Hematopoietic multipotent progenitor cell (in vitro differentiated cells): ENCODE data around the gene ENTPD5. TPM values are rescaled to one million over a fixed set of nuclear protein-coding genes. Genes with fewer than 3 reads are reported as not detected.

Experiments
- DNase-seq, 3 donors: peaks; one replicate each; pipeline ENCODE4 v3.0.0-alpha.2; 2011 to 2015; ENCODE audit warnings: low read depth in 2 of 3, low spot score in 2 of 3
- total RNA-seq: library from RNA; depleted of rRNA; stranded (reverse); fragments of >200 nt; gene quantifications from one replicate; pipeline ENCODE4 v1.2.3, GENCODE V29; 2012

ENTPD5 gene, protein sequence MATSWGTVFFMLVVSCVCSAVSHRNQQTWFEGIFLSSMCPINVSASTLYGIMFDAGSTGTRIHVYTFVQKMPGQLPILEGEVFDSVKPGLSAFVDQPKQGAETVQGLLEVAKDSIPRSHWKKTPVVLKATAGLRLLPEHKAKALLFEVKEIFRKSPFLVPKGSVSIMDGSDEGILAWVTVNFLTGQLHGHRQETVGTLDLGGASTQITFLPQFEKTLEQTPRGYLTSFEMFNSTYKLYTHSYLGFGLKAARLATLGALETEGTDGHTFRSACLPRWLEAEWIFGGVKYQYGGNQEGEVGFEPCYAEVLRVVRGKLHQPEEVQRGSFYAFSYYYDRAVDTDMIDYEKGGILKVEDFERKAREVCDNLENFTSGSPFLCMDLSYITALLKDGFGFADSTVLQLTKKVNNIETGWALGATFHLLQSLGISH
- 7.3 TPM for total RNA-seq

DNA sequence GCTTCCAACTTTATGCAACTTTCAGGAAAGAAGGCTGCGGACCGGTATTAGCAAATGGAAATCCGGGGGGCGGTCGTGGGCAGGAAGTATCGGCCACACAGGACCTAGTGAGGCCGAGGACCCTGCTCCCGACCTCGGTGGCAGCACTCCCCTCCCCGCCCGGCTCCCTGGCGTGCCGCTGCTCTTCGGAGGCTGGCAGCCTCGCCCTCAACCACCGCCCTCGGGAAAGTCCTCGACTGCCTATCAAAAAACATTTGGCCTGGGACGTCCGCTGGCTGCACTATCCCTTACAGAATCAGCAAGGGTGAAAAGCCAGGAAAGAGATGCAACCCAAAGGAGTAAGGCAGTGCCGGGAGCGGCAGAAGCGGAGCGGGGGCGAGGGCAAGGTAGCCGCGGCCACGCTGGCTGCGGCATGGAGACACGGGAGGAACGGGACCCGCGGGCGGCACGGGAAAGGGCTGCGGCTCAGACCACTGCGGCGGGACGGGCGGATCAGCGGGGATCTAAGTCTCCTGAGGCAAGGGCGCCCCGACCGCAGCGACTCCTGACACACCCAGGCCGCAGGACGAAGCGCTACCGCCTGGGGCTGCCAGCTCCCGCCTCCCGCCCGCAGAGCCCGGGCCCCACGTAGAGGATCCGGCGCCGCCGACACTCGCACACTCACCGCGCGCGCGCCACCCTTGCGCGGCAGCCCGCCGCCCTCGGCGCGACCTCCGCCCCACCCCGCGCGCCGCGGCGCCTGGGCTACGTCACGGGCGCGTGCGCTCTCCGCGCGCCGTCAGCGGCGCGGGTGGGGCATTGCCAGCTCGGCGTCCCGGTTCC is at the start of gene ENTPD5, which contains the start of gene BBOF1:
Gene ENTPD5 (minus strand): TSS at position 703 of the 822 bp plus-strand sequence. CDS start 31,186 bp downstream, outside the sequence.
Gene BBOF1 (plus strand): TSS at position 764 of the 822 bp plus-strand sequence. CDS start 130 bp downstream, outside the sequence.
- peak; percentile 83 to 91 (median 91) for DNase-seq

DNA sequence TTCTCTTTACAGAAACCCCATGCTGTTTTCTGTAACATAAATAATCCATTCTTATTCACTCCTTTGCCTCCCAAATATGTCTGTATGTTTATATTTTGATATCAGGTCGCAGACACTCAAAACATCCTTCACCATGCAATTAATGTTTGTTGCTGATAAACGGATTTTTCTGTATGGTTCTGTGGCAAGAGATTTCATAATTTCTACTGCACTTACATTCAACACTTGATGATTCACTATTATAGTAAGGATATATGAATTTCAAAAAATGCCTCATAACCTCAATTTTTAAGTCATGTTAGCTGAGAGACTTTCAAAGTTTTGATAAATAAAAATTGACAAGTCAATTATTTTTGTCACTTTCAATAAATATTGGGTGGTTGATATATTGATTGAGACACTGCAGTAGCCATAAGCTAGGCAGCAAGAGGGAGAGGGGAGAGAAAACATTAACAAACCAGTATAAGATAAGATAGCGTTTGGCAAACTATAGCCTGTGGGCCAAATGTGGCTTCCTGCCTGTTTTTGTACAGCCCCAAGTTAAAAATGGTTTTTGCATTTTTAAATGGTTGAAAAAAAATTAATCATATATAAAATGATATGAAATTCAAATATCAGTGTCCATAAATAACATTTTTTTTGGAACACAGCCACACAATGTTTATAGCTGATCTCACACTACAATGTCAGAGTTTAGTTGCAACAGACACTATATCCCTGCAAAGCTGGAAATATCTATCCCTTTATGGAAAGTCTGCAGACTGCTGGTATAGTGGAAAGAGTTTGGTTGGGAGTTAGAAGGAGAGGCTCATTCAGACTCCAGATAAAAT is 46.9 kb upstream of the ENTPD5 start:
- DNase-seq = no peak

DNA sequence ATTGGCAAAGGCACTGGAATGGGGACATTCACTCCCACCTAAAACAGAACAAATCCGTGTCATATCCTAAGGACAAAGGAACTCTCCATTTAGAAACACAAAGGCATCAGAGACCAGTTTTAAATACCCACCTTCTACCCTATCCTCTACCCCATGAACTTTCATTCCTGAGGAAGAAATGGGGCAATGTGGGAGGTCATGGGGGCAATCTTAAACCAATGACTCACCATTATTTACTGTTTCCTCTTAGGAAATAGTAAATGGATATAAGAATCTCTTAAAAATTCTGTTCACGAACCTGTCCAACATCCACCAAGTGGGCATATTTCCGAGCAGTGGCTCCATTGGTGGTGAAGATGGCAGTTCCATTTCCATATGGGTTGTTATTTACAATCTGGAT is 45.8 kb upstream of the ENTPD5 start:
- no peak for DNase-seq

DNA sequence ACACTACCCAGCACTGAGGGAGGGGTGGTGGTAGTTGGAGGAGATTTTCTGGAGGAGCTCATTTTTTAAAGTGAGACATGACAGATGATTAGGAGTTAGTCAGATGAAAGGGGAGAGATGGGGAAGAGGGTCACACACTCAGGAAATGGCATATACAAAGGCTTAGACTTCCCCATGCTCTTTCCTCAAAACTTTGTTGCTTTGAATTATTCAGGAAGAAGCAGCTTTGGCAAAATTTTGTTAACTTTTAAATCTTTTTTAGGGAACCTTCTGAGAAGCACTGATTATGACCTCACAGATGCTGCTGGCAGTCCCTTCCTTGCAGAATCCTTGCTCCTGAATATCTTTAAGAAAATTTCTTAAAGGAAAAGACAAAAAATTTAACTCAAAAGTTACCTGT is 45.3 kb upstream of the ENTPD5 start:
- DNase-seq = no peak

DNA sequence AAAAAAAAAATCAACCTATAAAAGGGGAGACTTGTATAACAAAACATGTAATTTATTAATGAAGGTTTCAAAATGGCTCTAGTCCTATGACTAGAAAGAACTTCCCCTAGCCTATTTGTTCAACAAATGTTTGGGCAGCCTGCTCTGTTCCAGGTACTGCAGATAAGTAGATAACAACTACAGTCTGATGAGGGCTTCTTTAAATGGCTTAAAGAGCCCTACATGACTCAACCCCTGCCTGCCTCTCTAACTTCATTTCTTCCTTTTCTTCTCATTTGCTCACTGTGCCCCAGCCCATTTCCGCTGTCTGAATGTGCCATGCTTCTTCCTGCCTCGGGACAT is 43.7 kb upstream of the ENTPD5 start:
- DNase-seq = no peak

DNA sequence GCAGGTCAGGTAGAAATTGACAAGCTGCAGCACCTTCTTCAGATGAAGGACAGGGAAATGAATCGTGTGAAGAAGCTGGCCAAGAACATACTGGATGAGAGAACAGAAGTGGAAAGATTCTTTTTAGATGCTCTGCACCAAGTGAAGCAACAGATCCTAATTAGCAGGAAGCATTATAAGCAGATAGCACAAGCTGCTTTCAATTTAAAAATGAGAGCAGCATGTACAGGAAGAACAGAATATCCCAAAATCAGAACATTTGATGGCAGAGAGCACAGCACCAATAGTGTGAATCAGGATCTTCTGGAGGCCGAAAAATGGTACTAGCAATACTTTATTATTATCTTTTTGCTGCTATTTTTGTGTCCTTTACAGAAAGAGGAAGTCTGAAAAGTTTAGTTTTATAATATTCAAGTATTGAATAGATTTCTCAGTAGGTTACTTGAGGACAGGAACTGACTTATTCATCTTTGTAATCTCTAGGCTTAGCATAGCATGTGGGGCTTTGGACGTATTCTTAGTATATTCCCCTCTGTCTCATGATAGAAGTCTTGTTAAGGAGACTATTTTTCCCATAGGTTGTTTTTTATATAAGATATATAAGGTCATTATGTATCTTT is 30.9 kb upstream of the ENTPD5 start:
- DNase-seq = peak in 1 of 3 donors; percentile 31

DNA sequence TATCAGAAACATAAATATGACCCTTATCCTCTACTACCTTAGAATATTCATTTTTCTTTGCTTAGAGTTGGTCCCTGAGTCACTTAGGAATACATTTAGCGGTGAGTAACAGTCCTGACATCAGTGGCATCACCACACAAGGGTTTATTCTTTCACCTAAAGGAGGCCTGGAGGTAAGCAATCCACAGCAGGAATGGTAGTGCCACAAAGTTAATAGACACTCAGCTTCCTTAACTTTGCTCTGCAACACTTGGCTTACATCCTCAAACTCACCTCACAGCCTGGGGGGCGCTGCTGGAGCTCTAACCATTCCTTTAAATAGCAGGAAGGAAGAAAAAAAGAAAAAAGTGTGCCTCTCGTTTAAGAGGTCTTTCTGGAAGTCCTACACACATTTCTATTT is 29.2 kb upstream of the ENTPD5 start:
- DNase-seq = no peak

DNA sequence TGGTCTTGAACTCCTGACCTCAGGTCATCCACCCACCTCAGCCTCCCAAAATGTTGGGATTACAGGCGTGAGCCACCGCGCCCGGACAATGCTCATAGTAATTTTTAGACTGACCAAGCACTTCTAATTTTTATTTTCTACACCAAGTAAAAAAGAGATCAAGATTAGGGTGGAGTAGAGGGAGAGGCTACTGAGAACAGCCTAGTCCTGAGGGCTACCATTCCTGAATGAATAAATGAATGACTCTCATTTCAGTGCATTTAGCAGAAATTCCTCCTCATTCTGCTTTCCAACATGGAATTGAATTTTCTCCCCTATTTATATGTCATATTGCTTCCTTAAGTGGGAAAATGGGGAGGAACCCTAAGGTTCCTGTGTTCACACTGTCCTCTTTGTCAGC is 26.4 kb upstream of the ENTPD5 start:
- no peak for DNase-seq

DNA sequence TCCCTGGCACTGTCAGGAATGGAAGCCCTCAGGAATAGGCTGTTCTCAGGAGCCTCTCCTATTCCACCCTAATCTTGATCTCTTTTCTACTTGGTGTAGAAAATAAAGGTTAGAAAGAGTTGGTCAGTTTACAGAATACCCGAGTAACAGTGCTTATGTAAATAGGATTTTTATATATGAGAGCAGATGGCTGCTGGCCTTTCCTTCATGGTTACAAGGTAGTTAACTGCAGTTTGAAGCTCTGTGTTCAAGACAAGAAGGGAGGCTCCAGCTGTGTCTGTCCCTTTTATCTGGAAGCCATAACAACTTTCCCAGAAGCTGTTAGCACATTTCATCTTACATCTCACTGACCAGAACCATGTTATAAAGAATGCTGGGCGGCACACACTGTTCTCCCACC is 23.2 kb upstream of the ENTPD5 start:
- DNase-seq = no peak

DNA sequence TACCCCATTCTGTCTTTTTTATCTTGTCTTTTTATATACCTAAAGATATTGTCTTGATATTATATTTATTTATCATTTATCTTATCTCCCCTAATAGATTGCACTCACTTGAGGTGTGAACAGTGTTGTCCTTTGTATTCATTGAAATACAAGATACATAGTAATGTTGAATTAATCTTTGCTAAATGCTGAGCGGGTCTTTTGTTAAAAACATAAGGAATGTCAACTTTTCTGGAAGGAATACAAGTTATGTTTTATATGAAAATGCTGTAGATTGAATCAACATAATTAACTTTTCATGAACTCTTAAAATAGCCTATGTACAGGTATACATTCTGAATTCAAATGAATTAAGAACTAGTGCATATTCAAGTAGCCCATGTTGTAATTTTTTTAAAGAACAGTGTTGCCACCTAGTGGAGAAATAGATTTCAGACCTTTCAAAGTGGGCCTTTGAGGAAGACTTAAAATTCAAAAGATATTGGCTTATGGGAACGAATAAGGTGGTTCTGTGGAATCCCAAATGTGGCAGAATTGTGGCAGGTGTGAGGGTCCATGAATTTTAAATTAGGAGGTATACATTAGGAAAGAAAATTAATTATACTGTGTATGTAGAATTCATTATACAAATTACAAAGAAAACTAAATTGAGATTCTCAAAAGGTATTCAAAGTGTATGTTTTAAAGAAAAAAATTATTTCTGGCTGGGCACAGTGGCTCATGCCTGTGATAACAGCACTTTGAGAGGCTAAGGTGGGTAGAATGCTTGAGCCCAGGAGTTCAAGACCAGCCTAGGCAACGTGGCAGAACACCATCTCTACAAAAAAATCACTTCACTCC is 19.2 kb upstream of the ENTPD5 start:
- DNase-seq = peak; percentile 14 to 78 (median 45)

DNA sequence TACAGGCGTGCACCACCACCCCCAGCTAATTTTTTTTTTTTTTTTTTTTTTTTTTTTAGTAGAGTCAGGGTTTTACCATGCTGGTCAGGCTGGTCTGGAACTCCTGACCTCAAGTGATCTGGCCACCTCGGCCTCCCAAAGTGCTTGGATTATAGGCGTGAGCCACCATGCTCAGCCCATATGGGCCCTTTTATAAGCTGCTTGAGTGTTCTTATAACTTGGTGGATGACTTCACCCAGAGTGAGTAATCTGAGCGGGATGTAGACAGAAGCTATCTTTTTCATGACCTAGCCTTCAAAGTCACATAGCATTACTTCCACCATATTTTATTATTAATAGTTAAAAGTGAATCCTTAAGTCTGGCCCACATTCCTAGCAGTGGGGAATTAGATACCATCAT is 16.5 kb upstream of the ENTPD5 start:
- no peak for DNase-seq

DNA sequence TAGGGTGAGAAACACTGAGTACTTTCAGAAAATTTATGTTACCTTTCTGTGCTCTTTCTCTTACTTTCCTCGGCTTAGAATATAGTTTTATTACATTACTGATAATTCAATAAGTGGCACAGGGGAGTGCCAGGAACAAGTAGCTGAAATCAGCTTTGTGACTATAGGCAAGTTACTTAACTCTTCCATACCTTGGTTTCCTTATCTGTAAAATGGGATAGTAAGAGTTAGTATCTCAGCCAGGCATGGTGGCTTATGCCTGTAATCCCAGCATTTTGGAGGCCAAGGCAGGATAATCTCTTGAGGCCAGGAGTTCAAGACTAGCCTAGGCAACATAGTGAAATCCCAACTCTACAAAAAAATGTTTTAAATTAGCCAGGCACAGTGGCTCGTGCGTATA is 15.5 kb upstream of the ENTPD5 start:
- no peak for DNase-seq

DNA sequence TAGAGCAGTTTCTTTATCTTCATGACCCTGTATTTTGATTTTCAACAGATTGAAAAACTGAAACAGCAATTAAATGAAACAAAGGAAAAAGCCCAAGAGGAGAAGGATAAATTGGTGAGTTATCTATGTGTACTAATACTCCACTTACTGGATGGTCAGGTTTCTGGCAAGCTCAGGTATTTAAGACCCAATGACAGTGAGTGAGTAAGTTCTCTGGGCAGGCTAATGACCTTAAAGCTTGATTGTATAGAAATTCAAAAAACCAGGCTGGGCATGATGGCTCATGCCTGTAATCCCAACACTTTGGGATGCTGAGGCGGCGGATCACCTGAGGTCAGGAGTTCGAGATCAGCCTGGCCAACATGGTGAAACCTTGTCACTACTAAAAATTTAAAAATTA is 10.0 kb upstream of the ENTPD5 start:
- no peak for DNase-seq

DNA sequence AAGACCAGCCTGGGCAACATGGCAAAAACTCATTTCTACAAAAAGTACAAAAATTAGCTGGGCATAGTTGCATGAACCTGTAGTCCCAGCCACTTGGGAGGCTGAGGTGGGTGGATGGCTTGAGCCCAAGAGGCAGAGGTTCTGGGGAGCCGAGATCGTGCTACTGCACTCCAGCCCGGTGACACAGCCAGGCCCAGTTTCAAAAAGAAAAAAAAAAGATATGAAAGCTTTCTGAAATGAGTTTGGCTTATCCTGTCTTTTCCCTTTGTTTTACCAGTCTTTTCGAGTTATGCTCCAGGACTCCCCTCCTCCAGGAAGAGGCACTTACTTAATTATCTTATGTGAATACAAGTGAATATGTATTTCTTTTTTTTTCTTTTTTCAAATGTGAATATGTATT is 3.3 kb upstream of the ENTPD5 start:
- no peak for DNase-seq

DNA sequence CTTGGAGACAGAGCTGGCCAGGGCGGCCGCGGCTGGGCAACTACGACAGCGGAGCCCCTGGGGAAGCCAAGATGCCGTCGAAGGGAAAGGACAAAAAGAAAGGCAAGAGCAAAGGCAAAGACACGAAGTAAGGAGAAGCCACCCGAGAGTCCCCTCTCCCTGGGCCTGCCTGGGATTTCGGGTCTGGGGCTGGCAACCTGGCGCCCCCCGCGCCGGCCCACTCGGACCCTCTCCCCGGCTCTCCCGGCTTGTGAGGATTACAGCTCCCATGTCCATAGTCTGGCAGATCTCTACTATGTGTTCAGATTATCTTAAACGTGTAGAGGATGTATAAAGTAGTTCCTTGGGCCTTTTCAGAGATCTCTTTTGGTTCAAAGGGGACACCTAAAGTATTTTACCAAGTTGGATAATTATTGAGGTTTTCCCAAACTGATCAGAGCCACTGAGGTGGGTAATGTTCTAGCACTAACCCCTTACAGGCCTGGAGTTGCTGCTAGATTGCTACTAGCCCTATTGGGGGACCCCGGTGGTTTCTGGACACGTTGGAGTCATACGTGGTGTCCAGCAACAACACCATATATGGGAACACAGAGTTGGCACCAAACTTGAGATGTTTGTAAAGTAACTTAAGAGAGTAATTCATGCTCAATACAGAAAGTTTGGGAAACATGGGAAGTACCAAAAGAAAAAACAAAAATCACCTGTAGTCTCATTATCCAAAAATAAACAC is 485 bp upstream of the ENTPD5 start:
- DNase-seq = no peak

DNA sequence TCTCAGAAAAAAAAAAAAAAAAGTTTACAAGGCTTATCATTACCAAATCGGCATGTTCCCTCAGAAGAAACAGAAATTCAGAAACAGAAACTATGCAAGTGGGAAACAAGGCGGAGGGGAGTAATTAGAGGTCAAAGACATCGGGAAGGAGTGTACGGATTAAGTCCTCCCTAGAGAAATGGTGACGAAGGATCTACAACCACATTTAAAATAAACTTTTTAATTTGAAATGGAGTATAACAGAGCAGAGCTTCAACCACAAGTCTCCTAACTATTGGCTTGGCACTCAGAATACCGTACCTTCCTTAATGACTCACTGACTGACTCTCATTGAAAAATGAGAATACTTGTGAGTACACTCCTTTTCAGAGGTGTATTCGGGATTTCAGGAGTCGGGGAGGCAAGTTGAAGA is 908 bp downstream of the ENTPD5 start:
- DNase-seq = peak in 2 of 3 donors; percentile 7 to 47

DNA sequence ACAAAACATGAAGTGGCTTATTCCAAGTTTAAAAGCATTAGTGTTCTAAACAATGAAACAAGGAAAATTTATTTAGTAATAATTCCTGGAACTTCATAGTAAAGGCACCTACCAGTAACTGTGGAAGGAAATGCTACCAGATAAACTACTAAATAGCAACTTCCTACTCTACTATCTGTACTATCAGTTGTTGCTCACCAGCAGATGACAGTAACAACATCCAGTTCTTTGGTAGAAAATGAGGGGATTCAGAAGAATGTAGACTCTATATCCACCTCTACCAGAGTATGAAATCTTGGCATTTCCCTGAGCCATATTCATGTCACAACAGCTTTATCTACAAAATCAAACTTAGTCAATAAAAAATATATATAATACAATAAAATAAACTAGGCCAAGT is 3.1 kb downstream of the ENTPD5 start:
- no peak for DNase-seq

DNA sequence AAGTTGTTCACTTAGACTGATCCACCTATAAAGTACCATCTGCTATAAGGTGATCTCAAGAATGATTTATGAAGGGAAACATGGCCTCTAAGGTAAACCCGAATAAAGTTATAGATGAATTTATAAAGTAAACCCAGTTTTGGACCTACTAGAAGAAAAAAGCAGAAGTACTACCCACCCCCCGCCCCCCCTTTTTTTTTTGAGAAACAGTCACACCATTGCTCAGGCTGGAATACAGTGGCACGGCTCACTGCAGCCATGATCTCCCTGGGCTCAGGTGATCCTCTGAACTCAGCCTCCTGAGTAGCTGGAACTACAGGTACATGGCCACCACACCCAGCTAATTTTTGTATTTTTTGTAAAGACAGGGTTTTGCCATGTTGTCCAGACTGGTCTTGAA is 3.9 kb downstream of the ENTPD5 start:
- DNase-seq = peak in 2 of 3 donors; percentile 51 to 67

DNA sequence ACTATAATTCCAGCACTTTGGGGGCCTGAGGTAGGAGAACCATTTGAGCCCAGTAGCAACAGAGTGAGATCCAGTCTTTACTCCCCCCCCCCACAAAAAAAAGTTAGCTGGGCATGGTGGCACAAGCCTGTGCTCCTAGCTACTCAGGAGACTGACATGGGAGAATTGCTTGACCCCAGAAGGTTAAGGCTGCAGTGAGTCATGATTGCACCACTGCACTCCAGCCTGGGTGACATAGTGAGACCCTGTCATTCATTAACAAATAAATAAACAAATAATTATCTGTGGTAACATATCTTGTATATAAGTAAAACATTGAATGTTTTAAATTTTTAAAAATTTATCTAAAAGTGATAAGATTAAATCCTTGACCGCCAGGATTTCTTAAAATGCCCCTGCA is 4.8 kb downstream of the ENTPD5 start:
- no peak for DNase-seq
